Measurements from ENCODE around the gene SLCO4A1.

GRCh38 chr20:62637110-62637509 lies 5.2 kb upstream of the SLCO4A1 start:
- no peak for TF ChIP-seq CTCF (IDR thresholded peaks at IDR 0.05; ENCODE audit: low read depth, low read length, poor library complexity, severe bottlenecking)
- no peak for TF ChIP-seq EZH2phosphoT487 (IDR thresholded peaks at IDR 0.05; ENCODE audit: borderline replicate concordance, low read length)

Data from DOHH2 (cell line).